Subcutaneous adipose tissue (tissue), 4 donors: ENCODE data around the gene SLC25A10. TPM values are rescaled to one million over a fixed set of nuclear protein-coding genes. Genes with fewer than 3 reads are reported as not detected.

Experiments used
- small RNA-seq: library from RNA; depleted of rRNA; stranded (forward); fragments of <200 nt; gene quantifications from one replicate; pipeline ENCODE3, GENCODE V24; 2016
- total RNA-seq, 4 donors: library from RNA; depleted of rRNA; stranded (reverse); fragments of >200 nt; gene quantifications; one replicate each; pipeline ENCODE4 v1.1.0, GENCODE V29; 2016
- TF ChIP-seq, protein P1 (sequence below): fragments of 450-650 bp; IDR thresholded peaks from one replicate; pipeline ENCODE4 v1.5.1; 2016; ENCODE audit warnings: low read depth, mild to moderate bottlenecking, control low read depth, antibody characterized with exemption, moderate library complexity

Gene SLC25A10
- total RNA-seq, 4 donors from 2014 or later: 4.9 to 59.5 (median 15.9) TPM

DNA sequence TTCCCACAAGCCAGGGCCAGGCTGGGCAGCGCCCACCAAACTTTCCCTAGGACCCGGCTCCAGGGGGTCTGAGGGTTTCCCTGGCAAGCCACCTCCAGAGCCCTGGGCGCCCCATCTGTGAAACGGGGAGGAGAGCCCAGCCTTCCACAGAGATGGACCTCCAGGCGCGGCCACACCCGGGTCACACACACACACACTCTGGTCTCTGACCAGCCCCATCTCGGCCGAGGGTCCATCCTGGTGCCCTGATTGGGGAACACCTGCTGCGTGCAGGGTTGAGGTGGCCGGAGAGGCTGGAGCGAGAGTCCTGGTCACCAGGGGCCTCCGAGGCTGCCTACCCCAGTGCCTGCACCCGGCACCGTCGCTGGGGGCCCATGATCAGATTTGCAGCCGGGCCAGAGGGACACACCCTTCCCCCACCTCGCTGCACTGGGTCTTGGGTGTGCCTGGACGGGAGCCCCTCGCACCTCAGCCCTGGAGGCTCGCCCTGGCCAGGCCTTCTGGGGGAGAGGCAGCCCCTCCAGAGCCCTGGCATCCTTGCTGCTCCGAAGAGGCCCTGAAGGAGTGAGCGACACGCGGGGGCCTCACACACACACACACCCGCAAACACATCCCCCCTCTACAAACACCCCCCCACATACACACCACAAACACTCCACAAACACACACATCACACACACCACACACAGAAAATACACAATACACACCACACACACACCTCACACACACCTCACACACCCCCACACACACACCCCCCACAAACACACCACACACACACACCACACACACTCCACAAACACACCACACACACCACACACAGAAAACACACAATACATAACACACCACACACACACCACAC, 29.7 kb downstream of the SLC25A10 start:
- TF ChIP-seq, protein P1, sequence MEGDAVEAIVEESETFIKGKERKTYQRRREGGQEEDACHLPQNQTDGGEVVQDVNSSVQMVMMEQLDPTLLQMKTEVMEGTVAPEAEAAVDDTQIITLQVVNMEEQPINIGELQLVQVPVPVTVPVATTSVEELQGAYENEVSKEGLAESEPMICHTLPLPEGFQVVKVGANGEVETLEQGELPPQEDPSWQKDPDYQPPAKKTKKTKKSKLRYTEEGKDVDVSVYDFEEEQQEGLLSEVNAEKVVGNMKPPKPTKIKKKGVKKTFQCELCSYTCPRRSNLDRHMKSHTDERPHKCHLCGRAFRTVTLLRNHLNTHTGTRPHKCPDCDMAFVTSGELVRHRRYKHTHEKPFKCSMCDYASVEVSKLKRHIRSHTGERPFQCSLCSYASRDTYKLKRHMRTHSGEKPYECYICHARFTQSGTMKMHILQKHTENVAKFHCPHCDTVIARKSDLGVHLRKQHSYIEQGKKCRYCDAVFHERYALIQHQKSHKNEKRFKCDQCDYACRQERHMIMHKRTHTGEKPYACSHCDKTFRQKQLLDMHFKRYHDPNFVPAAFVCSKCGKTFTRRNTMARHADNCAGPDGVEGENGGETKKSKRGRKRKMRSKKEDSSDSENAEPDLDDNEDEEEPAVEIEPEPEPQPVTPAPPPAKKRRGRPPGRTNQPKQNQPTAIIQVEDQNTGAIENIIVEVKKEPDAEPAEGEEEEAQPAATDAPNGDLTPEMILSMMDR: no peak

Small RNA genes lying within 50 kb of the gene (small RNA-seq; reads per million reads assigned to genes)
- not detected for gene MIR6786

Other genes with a start within 250 kb of the SLC25A10 start
- 1,000 to 10,000 TPM; 1,095 to 1,902 (median 1,493) TPM for gene ACTG1, start 199.5 kb upstream of the SLC25A10 start, total RNA-seq
- 1 to 10 TPM in 1 of 4 donors, under 1 TPM in 1, not detected in 2; 0.88 to 1.0 TPM for gene FSCN2, start 183.9 kb upstream of the SLC25A10 start, total RNA-seq
- gene FAAP100, start 159.9 kb upstream of the SLC25A10 start, total RNA-seq: 10 to 100 TPM in 3 of 4 donors, 1 to 10 TPM in 1; 9.2 to 27.7 (median 11.9) TPM
- 100 to 1,000 TPM in 1 of 4 donors, 10 to 100 TPM in 3; 47.4 to 112 (median 62.8) TPM for gene NPLOC4, start 75.2 kb upstream of the SLC25A10 start, total RNA-seq
- gene TSPAN10, start 75.1 kb upstream of the SLC25A10 start, total RNA-seq: 1 to 10 TPM in 1 of 4 donors, under 1 TPM in 2, not detected in 1; 0.44 to 2.4 (median 0.68) TPM
- gene PDE6G, start 55.7 kb upstream of the SLC25A10 start, total RNA-seq: 1 to 10 TPM in 1 of 4 donors, not detected in 3; 2.7 TPM
- gene OXLD1, start 45.7 kb upstream of the SLC25A10 start, total RNA-seq: 10 to 100 TPM; 12.4 to 47.3 (median 34.1) TPM
- 10 to 100 TPM in 1 of 4 donors, 1 to 10 TPM in 3; 7.0 to 11.1 (median 8.5) TPM for gene CCDC137, start 45.5 kb upstream of the SLC25A10 start, total RNA-seq
- gene ARL16, start 28.5 kb upstream of the SLC25A10 start, total RNA-seq: 10 to 100 TPM; 13.2 to 40.3 (median 36.4) TPM
- 10 to 100 TPM; 35.4 to 79.5 (median 60.5) TPM for gene HGS, start 28.3 kb upstream of the SLC25A10 start, total RNA-seq
- gene MRPL12, start 8.9 kb upstream of the SLC25A10 start, total RNA-seq: 10 to 100 TPM; 23.8 to 52.0 (median 29.0) TPM
- under 1 TPM in 1 of 4 donors, not detected in 3; 0.38 TPM for gene GCGR, start 91.9 kb downstream of the SLC25A10 start, total RNA-seq
- gene MCRIP1, start 121.0 kb downstream of the SLC25A10 start, total RNA-seq: 10 to 100 TPM; 26.6 to 78.7 (median 54.8) TPM
- gene PPP1R27, start 122.8 kb downstream of the SLC25A10 start, total RNA-seq: not detected
- gene P4HB, start 148.3 kb downstream of the SLC25A10 start, total RNA-seq: 100 to 1,000 TPM; 289 to 508 (median 447) TPM
- gene ARHGDIA, start 159.1 kb downstream of the SLC25A10 start, total RNA-seq: 100 to 1,000 TPM; 116 to 235 (median 167) TPM
- 10 to 100 TPM; 25.4 to 38.8 (median 32.4) TPM for gene ALYREF, start 179.3 kb downstream of the SLC25A10 start, total RNA-seq
- 100 to 1,000 TPM in 3 of 4 donors, 10 to 100 TPM in 1; 88.4 to 132 (median 120) TPM for gene ANAPC11, start 179.4 kb downstream of the SLC25A10 start, total RNA-seq
- under 1 TPM in 2 of 4 donors, not detected in 2; 0.17 to 0.22 TPM for gene NPB, start 190.0 kb downstream of the SLC25A10 start, total RNA-seq
- 100 to 1,000 TPM in 1 of 4 donors, 10 to 100 TPM in 3; 23.8 to 130 (median 39.7) TPM for gene PCYT2, start 199.1 kb downstream of the SLC25A10 start, total RNA-seq
- 10 to 100 TPM in 3 of 4 donors, 1 to 10 TPM in 1; 7.5 to 22.0 (median 15.5) TPM for gene SIRT7, start 205.9 kb downstream of the SLC25A10 start, total RNA-seq
- gene MAFG, start 215.5 kb downstream of the SLC25A10 start, total RNA-seq: 10 to 100 TPM in 3 of 4 donors, 1 to 10 TPM in 1; 9.8 to 20.0 (median 15.0) TPM
- gene PYCR1, start 225.0 kb downstream of the SLC25A10 start, total RNA-seq: 1 to 10 TPM in 2 of 4 donors, under 1 TPM in 2; 0.34 to 3.1 (median 1.5) TPM
- not detected for gene MYADML2, start 234.9 kb downstream of the SLC25A10 start, total RNA-seq
- gene NOTUM, start 248.9 kb downstream of the SLC25A10 start, total RNA-seq: not detected